GM21390 (cell line): ENCODE measurements around the gene RHOB.
A peak's percentile ranks its signal among the peaks of the same experiment; 100 is the strongest.
"Not testable (repeated sequence)": the region's sequence is repeated elsewhere in the genome, so short reads cannot be mapped to it uniquely, and the experiment has no call there.

Experiments used
- ATAC-seq: cut with Tn5 transposase; IDR thresholded peaks from one replicate; pipeline ENCODE4 v1.9.1; 2021; ENCODE audit not compliant: unreplicated experiment

Gene RHOB

DNA sequence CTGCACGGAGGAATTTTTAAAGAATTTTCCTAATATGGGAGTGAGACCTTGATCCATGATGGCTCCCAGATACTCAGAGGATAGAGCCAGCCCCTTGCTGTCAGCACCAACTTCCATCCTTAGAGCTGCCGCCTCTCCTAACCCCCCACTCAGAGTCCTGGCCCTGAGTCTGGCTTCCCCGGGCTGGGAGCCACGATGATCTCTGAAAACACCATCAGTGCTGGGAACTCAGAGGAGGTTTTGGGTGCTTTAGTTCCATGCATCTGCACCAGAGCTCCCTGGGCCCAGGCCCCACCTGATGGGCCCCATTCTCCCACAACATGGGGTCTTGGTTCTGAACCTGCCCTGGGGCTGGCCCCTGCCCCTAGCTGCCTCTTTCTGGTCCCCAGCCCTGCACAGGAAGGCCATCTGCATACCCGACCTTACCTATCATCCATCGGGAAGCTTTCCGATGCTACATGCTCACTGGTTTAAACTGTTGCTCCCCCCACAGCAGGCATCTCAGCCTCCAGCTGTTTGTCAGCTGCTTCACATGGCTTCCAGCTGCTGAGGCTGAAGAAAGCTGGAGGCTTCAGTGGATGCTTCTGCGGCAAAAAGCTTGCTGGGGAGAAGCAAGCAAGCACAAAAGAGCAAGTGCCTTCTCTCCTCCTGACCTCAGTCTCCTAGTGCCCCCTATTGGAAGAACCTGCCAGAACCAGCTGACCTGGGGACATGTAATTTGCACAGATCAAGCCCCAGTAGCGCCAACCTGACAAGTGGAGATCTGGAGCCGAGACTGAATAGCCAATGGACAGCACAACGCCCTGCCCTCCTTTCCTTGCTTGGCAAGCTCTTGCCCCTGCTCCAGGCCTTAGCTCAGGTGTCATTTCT, 24.2 kb upstream of the RHOB start:
- ATAC-seq, result no peak

DNA sequence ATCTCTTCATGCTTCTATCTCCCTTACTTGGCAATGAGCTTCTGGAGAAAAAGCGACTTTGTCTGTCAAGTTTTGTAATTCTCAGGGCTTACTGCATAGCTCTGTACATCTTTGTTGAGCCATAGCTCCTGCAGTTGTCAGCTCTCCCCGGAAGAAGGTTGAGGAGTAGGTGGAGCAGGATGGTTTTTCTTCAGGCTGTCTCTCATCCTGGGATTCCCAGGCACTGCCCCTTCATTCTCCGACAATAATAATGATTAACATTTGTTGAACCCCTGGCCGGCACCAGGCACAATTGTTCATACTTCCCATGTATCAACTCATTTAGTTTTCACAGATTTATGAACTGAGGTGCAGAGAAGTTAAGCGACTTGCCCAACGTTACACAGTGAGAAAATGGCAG, 23.5 kb upstream of the RHOB start:
- no peak for ATAC-seq

DNA sequence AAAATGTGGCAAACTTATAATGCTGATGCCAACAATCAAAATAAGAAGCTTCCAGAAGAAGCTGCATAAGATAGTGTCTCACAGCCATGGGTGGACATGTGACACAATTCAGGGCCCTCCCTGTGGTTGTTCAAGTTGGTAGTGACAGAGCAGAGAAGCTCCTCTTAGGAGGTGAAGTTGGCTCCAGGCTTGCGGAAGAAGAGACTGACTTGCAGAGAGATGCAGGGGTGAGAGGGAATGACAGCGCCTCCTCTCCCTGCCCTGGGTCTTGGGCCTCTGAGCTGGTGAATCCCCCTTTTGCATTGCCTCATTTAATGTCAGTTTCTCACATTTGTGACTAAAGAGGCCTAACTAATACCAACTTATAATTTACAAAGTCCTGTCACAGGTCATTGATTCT, 23.0 kb upstream of the RHOB start:
- no peak for ATAC-seq

DNA sequence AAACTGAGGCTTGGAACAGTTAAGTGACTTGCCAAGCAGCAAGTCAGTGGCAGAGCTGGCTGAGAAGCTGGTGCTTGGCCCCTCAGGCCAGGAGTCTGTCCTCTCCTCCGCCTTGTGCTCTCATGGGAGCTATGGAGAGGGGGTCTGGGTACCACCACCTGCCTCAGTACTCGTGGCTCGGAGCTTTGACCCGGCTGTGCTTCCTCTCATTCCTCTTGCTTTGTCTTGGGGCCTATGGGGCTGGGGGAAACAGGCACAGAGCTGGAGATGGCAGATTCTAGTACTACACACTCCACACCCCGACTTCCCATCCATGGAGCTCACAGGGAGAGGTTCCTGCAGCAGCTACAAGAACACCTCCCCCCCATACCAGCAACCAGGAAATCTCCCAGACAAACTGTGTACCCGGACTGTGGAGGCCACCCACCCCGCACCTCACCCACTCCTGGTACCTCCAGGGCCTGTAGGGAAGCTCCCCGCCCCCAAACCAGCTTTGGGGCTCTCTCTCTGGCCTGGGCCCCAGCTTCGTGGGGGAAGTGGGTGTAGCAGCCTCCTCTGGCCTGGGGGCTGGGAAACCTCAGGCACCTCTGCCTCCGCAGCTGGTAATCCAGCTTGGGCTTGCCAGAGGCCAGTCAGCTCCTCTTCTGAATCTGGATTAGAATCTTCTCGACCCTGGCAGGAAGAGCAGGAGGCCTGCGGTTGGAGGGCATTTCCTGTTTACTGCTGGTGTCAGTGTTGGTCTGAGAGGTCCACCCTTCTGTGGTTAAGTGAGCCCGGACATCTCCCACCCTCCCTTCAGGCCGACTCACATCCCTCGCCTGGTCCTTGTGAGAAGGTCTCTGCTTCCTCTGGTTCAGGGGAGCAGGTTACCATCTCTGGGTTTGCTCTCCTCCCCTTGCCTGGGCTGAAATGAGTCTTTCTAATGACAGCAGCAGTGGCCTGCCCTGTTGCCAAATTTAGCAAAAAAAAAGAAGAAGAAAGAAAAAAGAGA, 22.3 kb upstream of the RHOB start:
- peak; percentile 61 for ATAC-seq

DNA sequence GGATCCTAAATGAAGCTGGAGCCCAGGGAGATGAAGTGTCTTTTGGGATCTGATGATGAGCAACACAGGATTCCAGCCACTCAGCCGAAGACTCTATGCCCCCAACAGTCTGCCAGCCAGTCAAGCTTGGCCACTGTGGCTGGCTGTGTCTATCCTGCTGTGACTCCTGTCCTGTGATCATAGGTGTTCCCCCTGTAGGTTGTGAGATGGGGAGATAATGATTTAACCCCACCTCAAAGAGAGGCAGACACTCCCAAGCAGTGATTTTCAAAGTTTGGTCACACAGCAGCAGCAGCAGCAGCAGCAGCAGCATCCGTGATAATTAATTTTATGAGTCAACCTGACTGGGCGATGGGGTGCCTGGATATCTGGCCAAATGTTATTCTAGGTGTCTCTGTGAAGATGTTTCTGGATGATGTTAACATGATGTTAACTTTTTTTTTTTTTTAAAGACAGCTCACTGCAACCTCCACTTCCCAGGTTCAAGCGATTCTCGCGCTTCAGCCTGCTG, 21.4 kb upstream of the RHOB start:
- ATAC-seq, result no peak

DNA sequence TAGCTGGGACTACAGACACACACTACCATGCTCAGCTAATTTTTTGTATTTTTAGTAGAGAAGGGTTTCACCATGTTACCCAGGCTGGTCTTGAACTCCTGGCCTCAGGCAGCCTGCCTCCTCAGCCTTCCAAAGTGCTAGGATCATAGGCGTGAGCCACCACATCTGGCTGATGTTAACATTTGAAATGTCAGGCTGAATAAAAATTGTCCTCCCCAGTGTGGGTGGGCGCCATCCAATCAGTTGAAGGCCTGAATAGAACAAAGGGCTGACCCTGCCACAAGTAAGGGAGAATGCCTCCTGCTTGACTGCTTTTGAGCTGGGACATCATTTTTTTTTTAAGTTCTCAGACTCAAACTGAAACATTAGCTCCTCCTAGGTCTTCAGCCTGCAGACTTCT, 21.0 kb upstream of the RHOB start:
- ATAC-seq, result no peak

DNA sequence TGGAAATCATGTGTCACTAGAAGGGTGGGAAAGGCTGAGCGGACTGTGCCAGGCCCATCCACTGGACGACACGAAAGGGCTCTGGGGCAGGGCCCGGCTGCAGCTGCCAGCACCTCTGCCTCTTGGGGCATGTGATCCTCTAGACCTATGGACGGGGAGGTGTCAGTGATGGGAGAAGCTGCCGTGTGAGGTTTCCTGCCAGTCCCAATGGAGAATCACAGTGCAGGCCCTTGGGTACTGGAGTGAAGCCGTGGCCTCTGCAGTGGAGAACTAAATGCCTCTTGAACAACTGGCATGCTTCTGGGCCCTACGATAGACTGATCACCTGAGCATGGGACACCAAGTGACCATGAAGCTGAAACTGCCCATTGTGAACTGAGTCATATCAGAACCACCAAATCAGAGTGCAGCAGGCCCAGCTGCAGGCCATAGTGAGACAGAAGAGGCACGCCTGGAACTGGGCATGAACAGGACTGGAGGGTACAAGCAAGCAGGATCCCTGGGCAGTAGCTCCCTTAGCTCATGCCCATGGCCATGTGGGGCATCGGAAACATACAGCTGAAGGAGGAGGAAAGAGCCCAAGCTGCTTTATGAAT, 18.8 kb upstream of the RHOB start:
- no peak for ATAC-seq

DNA sequence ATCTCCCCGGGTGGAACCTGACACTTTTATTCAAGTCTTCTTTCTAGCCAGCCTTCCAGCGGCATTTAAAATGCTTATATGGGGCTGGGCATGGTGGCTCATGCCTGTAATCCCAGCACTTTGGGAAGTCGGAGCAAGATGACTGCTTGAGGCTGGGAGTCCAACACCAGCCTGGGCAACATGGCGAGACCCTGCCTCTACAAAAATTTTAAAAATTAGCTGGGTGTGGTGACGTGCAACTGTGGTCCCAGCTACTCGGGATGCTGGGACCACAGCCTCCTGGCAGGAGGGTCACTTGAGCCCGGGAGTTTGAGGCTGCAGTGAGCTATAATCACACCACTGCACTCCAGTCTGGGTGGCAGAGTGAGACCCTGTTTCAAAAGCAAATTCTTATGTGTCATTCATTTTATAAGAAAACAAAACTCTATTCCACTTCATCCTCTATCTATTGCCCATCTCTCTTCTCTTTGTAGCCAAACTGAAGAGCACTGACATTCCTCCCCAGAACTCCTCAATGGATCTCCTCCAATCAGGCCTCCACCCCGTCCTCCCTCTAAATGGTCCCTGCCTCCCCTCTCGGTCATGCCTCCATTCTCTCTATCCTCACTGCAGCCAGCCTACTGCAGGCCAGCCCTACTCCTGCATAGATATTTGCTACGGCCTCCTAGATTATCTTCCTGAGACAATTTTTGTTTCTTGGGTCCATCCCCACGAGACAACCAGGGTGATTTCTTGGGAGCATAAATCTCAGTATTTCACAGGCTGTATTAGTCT, 18.0 kb upstream of the RHOB start:
- ATAC-seq, result no peak

DNA sequence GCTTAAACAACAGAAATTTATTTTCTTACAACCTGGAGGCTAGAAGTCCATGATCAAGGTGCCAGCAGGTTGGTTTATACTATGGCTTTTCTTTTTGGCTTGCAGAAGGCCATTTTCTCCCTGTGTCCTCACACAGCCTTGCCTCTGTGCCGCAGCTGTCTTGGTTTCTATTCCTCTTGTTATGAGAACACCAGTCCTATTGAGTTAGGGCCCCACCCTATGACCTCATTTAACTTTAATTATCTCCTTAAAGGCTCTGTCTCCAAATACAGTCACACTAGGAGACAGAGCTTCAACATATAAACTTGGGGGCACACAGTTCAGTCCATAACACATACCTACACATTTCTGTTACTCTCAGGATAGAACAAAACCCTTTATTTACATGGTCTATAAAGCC, 17.3 kb upstream of the RHOB start:
- peak; percentile 79 for ATAC-seq

DNA sequence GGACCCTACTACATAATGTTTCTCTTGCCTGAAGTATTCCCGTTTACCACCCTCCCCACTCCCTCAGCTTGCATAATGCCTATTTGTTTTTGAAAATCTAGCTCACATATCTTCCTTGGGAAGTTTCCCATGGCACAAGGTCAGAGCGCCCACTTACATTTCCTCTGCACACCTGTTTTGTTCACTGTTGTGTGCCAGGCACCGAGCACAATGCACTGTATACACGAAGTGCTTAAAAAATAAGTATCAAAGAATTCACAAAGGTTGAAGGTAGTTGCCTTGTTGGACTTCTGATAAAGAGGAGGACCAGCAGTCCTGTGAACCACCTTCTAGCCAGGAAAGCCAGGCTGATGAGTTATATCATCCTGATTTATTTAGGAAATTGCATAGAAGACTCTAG, 16.8 kb upstream of the RHOB start:
- ATAC-seq, result no peak

DNA sequence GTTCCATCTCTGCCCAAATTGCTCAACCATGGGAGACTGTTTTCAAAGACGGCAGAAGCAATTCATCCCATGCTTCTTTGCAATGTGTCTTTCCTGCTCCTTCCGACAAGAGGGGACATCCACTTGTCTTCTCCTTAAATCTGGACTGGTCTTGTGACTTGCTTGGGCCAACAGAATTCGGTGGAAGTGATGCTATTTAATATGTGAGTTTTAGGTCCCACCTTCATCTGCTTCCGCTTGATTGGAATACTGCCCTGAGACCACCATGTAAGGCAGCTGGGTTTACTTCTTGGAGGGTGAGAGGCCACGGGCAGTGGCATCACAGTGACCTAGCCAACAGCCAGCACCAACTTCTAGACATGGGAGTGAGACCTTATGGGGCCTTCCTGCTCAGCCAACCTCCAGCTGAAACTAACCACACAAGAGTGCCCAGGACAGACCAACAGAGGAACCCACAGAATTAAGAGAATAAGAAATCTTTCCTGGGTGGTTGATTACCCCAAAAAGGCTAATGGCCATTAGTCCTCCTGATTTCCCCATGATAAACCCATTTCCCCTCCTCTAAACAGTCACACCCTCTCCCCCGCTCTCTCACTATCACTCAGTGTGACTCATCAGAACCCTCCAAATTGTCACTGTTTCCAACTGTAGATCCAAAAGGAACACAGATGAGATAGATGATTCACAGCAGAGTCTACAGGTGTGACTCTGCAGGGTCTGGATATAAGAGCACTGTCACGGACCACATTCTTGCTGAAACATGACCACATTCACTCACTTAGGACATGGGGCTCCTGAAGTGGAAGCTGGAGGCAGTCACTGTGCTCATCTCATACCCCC, 16.2 kb upstream of the RHOB start:
- ATAC-seq, result peak; percentile 40

DNA sequence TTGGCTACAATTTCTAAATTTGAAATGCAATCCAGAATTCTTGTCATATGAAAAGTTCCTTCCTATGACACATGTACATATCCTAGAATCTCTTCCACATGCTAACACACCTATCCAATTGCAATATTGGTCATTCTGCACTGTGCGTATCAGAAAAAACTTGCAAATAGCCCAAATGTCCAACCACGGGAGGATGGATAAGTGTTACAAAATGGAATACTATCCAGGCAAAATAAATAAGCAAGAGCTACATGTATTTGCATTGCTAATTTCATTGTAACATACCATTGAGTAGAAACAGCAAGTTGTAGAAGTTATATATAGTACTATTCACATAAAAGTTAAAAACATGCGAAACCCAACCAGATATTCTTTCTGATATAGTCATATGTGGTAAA, 15.6 kb upstream of the RHOB start:
- ATAC-seq, result no peak

DNA sequence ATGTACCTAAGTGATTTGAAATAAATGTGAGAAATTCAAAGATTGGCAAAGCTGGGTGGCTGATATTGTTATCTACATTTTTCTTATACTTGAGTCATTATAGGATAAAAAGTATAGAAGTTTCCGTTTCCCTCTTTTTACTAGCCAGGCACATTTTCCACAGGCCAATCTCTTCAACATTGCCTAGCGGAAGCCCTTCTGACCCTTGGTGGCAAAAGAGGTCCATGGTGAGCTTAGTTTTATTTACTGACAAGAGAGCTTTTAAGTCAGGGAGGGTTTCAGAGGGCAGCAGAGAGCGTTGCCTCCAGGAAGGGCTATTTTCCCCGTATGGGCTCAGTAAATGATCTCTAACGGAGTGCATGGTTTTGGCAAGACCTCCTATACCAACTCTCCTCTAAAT, 15.1 kb upstream of the RHOB start:
- ATAC-seq, result no peak

DNA sequence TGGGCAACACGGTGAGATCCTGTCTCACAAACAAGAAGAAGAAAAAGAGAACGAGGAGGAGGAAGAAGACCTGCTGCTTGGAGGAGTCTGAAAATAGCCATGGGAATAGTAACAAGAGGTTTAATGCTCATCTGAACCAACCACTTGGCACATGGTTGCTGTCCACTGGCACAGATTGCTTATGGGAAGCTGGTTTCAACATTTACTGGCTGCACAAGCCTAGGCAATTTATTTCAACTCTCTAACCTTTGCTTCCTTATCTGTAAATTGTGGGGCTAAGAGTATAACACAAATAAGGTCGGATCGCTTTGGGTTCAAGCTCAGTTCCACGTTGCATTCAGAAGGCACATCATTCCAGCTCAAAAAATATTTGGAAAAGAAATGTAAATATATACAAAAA, 14.2 kb upstream of the RHOB start:
- no peak for ATAC-seq

DNA sequence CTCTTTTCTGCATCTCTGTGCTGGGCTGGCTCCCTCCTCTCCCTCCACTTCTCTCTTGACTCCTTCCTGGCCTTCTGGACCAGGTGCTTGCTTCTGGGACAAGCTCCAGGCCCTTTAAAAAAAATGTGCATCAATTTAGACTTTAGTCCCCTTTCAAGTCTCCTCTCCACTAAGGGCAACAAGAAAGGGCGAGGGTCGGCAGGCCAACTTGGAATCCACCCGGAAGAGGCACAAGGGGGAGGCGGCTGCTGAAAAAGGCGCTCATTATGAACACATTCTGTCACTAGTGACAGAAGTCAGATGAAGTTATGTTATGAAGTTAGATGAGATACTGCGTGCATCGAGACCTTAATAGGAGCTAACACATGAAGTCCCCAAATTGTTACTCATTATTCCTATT, 13.6 kb upstream of the RHOB start:
- no peak for ATAC-seq

DNA sequence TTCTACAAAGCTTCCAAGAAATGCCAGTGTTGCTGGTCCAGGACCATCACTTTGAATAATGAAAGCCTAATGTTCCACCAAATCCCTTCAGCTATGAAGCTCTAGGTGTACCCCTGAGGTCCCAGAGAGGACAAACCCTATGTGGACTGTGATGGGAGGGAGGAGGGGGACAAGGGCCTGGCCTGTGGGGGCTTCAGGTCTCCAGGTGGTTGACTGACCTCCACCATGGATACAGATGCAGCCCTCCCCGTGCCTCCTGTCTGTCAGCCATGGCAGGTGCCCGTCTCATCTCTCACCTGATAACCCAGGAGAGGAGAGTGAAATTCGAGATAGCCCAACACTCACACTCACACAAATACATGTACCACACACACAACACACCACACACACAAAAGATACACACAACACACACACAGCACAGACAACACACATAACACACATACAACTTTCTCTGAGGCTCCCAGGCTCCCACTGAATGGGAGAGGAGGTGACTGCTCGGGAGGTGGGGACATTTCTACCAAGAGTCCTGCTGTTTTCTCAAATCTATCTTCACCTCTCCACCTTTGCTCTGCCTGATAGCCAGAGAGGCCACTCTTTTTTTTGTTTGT, 12.8 kb upstream of the RHOB start:
- no peak for ATAC-seq

DNA sequence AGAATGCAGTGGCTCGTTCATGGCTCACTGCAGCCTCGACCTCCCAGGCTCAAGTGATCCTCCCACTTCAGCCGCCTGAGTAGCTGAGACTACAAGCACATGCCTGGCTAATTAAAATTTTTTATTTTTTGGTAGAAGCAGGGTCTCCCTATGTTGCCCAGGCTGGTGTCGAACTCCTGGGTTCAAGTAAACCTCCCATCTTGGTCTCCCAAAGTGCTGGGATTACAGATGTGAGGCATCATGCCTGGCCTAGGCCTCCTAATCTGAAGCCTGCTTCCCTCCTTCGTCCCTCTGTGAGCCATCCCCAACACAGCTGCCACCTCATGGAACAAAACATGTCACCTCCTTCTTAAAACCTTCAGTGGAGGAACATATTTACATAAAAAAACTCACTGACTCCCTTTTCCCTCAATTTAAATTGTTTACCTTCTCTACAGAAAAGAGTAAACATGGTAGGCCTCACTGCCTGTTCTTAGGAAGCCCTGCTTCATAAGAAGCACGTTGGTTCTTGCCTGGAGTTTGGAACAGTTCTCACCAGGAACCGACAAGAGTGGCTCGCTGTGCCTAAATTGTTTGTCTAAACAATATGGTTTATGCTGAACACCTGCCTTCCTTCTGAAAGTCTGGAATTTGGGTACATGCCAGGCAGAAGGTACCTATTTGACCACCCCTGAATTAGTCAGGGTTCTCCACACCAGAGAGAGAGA, 12.1 kb upstream of the RHOB start:
- ATAC-seq, result no peak

DNA sequence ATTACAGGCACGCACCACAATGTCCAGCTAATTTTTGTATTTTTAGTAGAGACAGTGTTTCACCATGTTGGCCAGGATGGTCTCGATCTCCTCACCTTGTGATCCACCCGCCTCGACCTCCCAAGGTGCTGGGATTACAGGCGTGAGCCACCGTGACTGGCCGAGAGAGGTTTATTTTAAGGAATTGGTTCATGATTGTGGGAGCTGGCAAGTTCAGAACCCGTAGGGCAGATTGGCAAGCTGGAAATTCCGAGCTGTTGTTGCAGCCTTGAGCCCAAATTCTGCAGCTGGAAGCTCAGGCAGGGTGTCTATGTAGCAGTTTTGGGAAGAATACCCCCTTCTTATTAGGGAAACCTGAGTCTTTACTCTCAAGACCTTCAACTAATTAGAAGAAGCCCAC, 11.4 kb upstream of the RHOB start:
- not testable (repeated sequence) for ATAC-seq
